HG03571 (cell line): ENCODE data around the gene JAML.

Source experiments
- ATAC-seq: cut with Tn5 transposase; IDR thresholded peaks from one replicate; pipeline ENCODE4 v1.9.1; 2021; ENCODE audit not compliant: unreplicated experiment

JAML gene

GRCh38 chr11:118217575-118217974 lies 7.2 kb downstream of the JAML start:
- no peak for ATAC-seq

GRCh38 chr11:118216621-118217481 lies 8.0 kb downstream of the JAML start:
- no peak for ATAC-seq

DNA sequence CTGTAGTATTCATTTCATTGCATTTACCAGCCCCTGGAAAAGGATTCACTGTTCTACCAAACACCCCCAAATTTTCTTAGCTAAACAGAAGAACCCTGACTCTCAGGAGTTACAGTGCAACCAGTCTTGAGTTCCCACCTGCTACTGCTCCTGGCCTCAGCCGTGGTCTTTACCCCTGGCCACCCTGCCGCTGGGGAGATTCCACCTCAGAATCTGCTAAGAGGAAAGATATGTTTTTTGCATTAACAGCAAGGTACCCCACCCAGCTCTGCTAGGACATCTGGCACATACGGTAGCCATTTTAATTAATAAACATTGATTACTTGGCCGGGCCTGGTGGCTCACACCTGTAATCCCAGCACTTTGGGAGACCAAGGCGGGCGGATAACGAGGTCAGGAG lies 9.0 kb downstream of the JAML start:
- no peak for ATAC-seq

DNA sequence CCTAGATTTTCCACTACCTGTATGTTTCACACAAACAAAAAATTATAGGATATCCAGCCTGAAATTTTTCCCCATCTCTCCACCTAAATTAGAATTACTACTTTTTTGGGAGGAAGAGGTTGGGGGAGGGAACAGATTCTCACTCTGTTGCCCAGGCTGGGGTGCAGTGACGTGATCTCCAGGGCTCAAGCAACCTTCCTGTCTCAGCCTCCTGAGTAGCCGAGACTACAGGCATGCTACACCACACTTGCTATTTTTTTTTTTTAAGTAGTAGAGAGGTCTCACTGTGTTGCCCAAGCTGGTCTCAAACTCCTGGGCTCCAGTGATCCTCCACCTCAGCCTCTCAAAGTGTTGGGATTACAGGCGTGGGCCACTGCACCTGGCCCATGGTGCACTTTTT lies 9.5 kb downstream of the JAML start:
- ATAC-seq: no peak

DNA sequence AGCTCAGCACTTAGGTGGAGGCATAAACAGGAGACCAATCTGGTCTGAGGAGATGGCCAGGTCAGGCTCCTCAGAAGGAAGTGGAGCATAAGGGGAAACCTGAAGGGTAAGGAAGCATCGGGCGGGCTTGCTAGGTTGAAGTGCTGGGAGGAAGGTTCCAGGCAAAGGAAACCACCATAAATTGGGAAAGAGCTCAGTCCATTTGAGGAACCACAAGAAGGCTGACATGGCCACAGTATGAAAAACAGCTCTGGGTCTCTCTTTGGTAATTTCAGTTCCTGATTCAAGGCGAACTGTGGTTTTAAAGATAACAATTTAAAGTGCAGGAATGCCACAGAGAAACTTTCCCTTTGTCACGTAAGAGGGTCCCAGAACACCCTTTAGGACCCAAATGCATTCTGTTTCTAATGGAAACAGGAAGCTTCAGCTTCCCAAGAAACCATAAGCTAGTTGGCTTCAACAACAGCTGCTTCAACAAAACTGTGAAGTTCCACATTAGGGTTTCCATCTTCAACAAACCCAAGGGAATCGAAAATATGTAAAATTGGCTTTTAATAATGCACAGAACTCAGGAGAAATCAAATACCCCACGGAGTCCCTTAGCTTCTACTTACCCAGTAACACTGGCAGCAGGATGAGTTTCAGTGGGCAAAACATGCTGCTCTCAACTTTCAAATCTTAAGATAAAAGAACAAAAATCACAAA lies 10.4 kb downstream of the JAML start:
- ATAC-seq: no peak

DNA sequence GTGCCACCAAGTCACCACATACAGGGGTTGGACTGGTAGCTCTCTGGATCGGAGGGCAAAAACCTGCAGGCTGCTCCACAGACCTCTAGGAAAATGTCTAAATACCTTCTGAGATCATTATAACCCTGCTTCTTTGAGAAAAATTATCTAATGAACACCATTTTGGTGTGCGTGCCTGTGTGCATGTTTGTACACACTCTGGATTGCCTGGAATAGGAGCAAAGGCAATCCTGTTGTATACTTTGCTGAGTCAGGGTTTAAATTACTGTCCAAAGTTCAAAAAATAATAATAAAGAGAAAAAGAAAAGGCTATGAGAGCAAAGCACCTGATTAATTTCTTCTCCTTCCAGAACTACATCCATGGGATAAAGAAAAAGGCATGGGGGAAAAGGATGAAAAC lies 11.0 kb downstream of the JAML start:
- no peak for ATAC-seq

GRCh38 chr11:118213201-118213600 lies 11.6 kb downstream of the JAML start:
- ATAC-seq: no peak

DNA sequence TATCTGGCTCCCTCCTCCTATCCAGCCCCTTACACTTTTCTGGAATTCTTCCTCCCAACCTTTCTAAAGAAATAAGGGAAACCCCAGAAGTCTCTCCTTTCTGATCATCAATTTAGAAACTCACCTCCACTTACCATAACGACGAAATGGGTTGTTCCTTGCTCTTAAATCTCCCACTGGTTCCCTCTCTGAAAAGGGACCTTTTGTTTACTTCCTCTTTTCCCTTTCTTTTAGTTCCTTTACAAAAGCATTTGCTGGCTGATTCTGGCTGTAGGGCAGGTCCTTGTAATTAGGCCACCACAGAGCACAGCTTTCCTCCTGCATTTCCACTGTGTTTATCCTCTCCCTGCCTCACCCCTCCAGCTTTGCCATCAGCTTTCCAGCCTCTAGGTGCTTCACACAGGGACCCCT lies 12.0 kb downstream of the JAML start:
- no peak for ATAC-seq

DNA sequence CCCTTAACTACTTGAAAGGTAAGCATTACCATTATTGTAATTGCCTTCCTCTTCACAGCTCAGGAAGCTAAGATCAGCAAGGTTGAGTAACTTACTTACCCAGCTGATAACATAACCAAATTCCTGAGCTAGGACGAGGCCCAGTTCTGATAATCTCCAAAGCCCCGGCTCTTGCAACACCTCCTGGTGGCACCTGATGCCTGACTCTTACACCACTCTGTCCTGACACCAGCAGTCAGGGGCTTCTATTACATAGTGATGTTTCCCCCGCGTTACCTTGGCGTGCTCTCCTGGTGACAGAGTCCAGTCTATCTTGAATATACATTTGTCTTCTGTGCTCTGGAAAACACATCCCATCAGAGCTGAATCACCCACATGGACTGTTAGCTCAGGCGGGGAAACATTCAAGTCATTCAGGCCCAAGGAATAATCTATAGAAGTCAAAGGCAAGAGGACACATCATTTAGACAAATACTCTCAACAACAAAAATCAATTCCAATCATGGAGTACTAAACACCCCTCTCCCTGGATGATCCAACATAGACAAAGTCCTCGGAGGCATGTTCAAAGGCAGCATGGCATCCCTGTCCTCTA lies 12.6 kb downstream of the JAML start:
- ATAC-seq: no peak

GRCh38 chr11:118211006-118211405 lies 13.8 kb downstream of the JAML start:
- ATAC-seq: no peak

DNA sequence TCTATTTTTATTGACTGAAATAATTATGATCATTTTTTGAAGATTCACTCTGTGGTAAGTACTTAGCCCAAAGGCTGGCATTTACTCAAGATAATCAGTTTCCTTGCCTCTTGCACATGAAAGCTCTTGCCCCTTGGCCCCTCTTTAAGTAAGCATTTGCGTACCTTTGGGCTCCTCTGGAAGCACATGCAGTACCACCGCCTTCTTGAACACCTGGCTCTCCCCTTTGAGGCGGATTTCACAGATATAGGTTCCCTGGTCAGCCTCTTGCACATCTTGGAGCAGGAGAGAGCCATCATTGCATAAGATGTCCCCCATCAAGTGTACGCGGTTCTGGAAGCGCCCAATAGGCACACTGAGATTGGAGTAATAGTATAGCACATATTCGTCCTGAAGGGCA lies 14.5 kb downstream of the JAML start:
- no peak for ATAC-seq

- no peak for ATAC-seq
Observed at GRCh38 chr11:118209033-118209432, 15.8 kb downstream of the JAML start.

DNA sequence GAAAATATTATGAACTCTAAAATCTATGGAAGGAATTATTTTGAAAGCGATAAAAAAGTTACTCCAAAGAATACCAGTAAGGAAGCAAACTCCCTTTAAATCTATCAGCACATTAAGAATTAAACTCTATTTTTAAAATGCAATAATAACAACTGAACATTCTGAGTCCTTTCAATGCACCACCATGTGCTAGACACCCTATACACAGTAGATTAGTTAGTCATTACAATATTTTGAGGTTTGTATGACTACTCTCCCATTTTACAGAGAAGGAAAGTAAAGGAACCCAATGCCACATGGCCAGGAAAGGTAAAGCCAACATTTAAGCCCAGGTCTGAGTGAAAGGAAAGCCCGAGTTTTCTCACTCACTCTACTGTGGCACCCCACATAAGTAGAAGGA lies 17.7 kb downstream of the JAML start:
- ATAC-seq: no peak

- ATAC-seq: no peak
Observed at GRCh38 chr11:118206391-118207031, 18.3 kb downstream of the JAML start.

GRCh38 chr11:118205606-118206378 lies 19.0 kb downstream of the JAML start:
- no peak for ATAC-seq

DNA sequence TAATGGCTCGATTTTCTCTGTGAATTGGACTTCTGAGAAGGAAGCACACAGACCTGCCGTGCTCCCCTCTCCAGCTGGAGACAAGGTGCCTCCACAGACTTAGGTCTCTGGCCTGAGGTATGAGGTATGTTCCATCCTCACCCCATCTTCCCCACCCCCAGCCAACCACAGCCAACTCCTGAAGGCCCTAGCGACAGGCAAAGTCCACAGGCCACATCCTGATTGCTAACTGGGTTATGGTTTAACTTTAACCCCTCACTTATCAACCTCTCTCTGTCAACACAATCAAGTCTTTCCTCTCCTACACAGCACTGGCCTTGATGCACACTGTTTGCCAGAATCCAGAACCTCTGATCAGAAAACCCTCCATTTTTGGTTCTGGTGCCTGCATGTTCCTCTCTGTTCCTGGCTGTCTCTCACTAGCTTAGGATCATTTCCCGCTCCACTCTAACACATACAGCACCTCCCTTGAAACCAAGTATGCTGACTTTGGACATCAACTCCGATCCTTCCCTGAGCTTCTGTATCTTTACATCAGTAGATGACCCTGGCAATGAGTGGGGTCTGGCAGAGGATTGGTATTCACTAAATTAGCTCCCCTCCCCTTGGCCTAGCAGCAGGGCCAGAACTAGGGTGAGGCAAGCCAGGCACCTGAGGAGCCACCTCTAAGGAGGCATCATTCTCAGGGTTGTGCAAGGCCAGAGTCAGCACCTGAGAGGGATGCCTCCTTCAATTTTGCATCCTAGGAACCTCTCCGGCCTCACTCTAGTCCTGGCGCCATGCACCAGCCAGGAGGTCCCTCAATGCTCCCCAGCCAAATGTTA lies 22.0 kb downstream of the JAML start:
- peak; percentile 73 for ATAC-seq

- ATAC-seq: no peak
Observed at GRCh38 chr11:118201966-118202365, 22.8 kb downstream of the JAML start.

GRCh38 chr11:118200901-118201680 lies 23.7 kb downstream of the JAML start:
- ATAC-seq: no peak

DNA sequence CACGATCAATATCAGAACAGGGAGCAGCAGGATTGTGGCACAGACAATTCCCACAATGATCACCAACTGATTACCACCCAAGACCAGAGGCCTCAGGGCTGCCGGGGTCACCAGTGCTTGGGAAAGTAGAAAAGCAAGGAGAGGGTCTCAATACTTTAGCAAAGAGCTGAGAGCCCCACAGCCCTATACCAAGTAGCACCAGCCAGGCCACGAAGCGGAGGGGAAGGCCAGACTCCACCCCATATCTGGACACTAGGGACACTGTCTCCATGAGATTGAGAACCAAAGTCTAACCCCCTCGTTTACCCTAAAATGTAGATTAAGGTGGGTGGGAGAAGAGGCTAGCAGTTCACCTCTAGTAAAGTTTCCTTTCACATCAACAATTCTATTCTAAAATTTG lies 24.3 kb downstream of the JAML start:
- no peak for ATAC-seq
